ENCODE data around the gene TNK2.

TNK2 gene

DNA sequence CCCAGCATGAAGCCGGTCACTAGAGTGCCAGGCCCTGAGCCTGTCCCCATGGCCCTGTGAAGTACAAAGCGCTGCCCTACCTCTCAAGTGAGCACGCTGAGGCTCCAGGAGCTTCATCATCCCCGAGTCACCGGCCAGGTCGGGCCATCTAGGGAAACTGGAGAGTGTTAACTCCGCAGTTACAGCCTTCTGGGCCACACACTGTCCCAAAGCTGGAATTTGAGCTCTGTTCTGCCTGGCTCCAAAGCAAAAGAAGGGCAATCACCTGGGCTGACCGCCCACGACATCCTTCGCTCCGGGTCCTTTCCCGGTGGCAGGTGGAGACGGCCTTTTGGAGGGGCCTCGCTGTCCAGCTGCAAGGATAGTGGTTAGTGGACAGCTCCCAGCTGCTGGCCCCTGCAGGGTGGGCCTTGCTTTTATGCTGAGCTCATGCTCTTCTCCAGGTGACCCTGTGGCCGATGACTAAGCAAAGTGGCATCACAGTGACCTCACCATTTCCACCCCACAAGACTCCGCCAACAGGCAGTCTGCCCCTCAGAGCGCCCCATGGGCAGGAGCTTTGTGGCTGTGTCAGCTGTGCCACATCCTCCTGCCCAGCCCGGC, 93.1 kb downstream of the TNK2 start:
- no peaks in the 10 kb centered on the region for H3K4me1 ChIP-seq (ENCODE audit: insufficient read depth, low read length, severe bottlenecking)
- H3K9me3 ChIP-seq (ENCODE audit: low read length) = no peaks in the 10 kb centered on the region
- no peaks in the 10 kb centered on the region for H3F3A ChIP-seq (ENCODE audit: insufficient read depth, low read length)
- TF ChIP-seq, protein P1, sequence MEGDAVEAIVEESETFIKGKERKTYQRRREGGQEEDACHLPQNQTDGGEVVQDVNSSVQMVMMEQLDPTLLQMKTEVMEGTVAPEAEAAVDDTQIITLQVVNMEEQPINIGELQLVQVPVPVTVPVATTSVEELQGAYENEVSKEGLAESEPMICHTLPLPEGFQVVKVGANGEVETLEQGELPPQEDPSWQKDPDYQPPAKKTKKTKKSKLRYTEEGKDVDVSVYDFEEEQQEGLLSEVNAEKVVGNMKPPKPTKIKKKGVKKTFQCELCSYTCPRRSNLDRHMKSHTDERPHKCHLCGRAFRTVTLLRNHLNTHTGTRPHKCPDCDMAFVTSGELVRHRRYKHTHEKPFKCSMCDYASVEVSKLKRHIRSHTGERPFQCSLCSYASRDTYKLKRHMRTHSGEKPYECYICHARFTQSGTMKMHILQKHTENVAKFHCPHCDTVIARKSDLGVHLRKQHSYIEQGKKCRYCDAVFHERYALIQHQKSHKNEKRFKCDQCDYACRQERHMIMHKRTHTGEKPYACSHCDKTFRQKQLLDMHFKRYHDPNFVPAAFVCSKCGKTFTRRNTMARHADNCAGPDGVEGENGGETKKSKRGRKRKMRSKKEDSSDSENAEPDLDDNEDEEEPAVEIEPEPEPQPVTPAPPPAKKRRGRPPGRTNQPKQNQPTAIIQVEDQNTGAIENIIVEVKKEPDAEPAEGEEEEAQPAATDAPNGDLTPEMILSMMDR (IDR thresholded peaks at IDR 0.05; ENCODE audit: low read length) = no peak
- no peak for TF ChIP-seq EZH2 (IDR thresholded peaks at IDR 0.05; ENCODE audit: borderline replicate concordance, low read length)
- H3K27ac ChIP-seq (ENCODE audit: low read depth, low read length, poor library complexity, severe bottlenecking) = no peak overlapping the region
- H3K36me3 ChIP-seq (ENCODE audit: insufficient read depth, low read length) = no peaks in the 10 kb centered on the region
- no peaks in the 10 kb centered on the region for H3K79me2 ChIP-seq (ENCODE audit: insufficient read depth, low read length)
- no peaks in the 10 kb centered on the region for H3K9me2 ChIP-seq (ENCODE audit: low read depth, low read length)
- no peak overlapping the region for H3K4me2 ChIP-seq (ENCODE audit: low read length)
- no peak overlapping the region for H3K4me3 ChIP-seq (ENCODE audit: low read depth, low read length, poor library complexity, severe bottlenecking)
- peaks cover 25% of the 10 kb centered on the region for H3K27me3 ChIP-seq (ENCODE audit: insufficient read depth, low read length)
- H4K20me1 ChIP-seq (ENCODE audit: insufficient read depth, low read length) = no peaks in the 10 kb centered on the region
- no peak overlapping the region for H2AFZ ChIP-seq (ENCODE audit: low read length)
- no peak overlapping the region for H3K9ac ChIP-seq (ENCODE audit: low read length)

DNA sequence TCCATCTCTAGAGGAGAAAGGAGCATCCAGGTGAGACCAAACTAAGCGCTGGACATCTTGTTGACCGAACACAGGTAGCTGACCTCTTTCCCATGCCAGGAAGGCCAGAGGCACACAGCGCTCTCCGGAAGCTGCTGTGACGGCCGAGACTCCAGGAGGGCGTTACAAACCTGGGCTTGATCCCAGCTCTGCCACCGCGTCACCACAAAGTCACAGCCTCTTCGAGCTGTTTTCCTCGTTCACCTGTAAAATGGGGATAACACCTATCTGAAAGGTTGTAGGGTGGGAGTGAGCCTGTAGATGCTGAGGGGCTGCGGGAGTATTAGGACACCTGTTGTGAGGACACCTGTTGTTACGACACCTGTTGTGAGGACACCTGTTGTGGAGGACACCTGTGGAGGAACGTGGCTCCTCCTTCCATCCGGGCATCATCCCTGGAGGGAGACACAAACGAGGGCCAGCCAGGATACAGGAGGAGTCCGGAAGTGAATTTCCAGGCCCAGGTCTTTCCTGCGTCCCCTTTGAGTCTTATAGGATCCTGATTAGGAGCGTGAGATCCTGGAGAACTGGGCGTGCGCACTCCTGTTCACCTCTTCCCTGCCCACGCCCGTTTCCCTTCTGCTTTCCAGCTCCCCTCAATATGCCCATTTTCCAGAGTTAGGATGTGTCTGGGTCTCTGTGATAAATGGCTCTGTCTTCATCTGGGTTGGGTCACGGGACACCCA, 94.3 kb downstream of the TNK2 start:
- no peaks in the 10 kb centered on the region for H3K9me2 ChIP-seq (ENCODE audit: low read depth, low read length)
- no peaks in the 10 kb centered on the region for H3K79me2 ChIP-seq (ENCODE audit: insufficient read depth, low read length)
- H3K9me3 ChIP-seq (ENCODE audit: low read length) = no peaks in the 10 kb centered on the region
- no peak overlapping the region for H3K27ac ChIP-seq (ENCODE audit: low read depth, low read length, poor library complexity, severe bottlenecking)
- H3K4me1 ChIP-seq (ENCODE audit: insufficient read depth, low read length, severe bottlenecking) = no peaks in the 10 kb centered on the region
- TF ChIP-seq, protein P1 (IDR thresholded peaks at IDR 0.05; ENCODE audit: low read length) = no peak
- no peak for TF ChIP-seq EZH2 (IDR thresholded peaks at IDR 0.05; ENCODE audit: borderline replicate concordance, low read length)
- H3K9ac ChIP-seq (ENCODE audit: low read length) = no peak overlapping the region
- no peak overlapping the region for H3K4me3 ChIP-seq (ENCODE audit: low read depth, low read length, poor library complexity, severe bottlenecking)
- no peak overlapping the region for H3K4me2 ChIP-seq (ENCODE audit: low read length)
- no peaks in the 10 kb centered on the region for H4K20me1 ChIP-seq (ENCODE audit: insufficient read depth, low read length)
- H3F3A ChIP-seq (ENCODE audit: insufficient read depth, low read length) = no peaks in the 10 kb centered on the region
- no peak overlapping the region for H2AFZ ChIP-seq (ENCODE audit: low read length)
- peaks cover 25% of the 10 kb centered on the region for H3K27me3 ChIP-seq (ENCODE audit: insufficient read depth, low read length)
- no peaks in the 10 kb centered on the region for H3K36me3 ChIP-seq (ENCODE audit: insufficient read depth, low read length)
